A673 (cell line): Measurements from ENCODE around the gene PCP4. TPM values are rescaled to one million over a fixed set of nuclear protein-coding genes. Genes with fewer than 3 reads are reported as not detected.

ENCODE experiments used
- BruUV-seq: library from RNA; stranded (reverse); fragments of 400-500 nt; replicated peaks from 2 replicates; lab custom pipeline; 2021; lab: Mats Ljungman, UMichigan
- CTCF ChIA-PET: fragments of 300-600 bp; sonication (Branson Sonifier 250); formaldehyde crosslinking; loops from one replicate; lab custom pipeline; 2022; ENCODE audit warnings: antibody characterized with exemption; lab: Charles Lee
- POLR2A ChIA-PET: fragments of 300-600 bp; sonication (Branson Sonifier 250); formaldehyde crosslinking; loops from one replicate; lab custom pipeline; 2022; ENCODE audit warnings: antibody characterized with exemption; ENCODE audit not compliant: low non-redundant PET; lab: Charles Lee
- DNase-seq: peaks from one replicate; pipeline ENCODE4 v3.0.0-alpha.2; 2015; ENCODE audit warnings: low spot score
- H3K27ac ChIP-seq: fragments of 200-600 bp; sonication (generic); 2 replicates; pipeline ENCODE4 v1.5.1; 2016; ENCODE audit warnings: mixed run types, low read depth, mild to moderate bottlenecking, mixed read lengths, antibody characterized with exemption, low read length; ENCODE audit not compliant: poor library complexity, severe bottlenecking
- H3K27me3 ChIP-seq: fragments of 200-600 bp; sonication (generic); replicated peaks from 2 replicates; pipeline ENCODE4 v1.6.1; 2017; ENCODE audit warnings: mixed run types, low read depth, mild to moderate bottlenecking, mixed read lengths, antibody characterized with exemption, low read length; ENCODE audit not compliant: insufficient read depth, poor library complexity
- H3K36me3 ChIP-seq: fragments of 200-600 bp; sonication (generic); 2 replicates; pipeline ENCODE4 v1.6.1; 2016; ENCODE audit warnings: mixed run types, mild to moderate bottlenecking, mixed read lengths, antibody characterized with exemption, low read length; ENCODE audit not compliant: insufficient read depth, poor library complexity, severe bottlenecking
- H3K4me1 ChIP-seq: fragments of 200-600 bp; sonication (generic); 2 replicates; pipeline ENCODE4 v1.6.1; 2017; ENCODE audit warnings: mixed run types, mild to moderate bottlenecking, mixed read lengths, antibody characterized with exemption, low read length; ENCODE audit not compliant: insufficient read depth, poor library complexity, severe bottlenecking
- H3K4me3 ChIP-seq: fragments of 200-600 bp; sonication (generic); 2 replicates; pipeline ENCODE4 v1.5.1; 2016; ENCODE audit warnings: low read depth, mixed run types, mild to moderate bottlenecking, mixed read lengths, low read length; ENCODE audit not compliant: poor library complexity, severe bottlenecking
- H3K9me3 ChIP-seq: fragments of 200-600 bp; sonication (generic); 2 replicates; pipeline ENCODE4 v1.6.1; 2016; ENCODE audit warnings: mixed run types, low read depth, mild to moderate bottlenecking, mixed read lengths, antibody characterized with exemption, low read length; ENCODE audit not compliant: poor library complexity, severe bottlenecking
- CTCF ChIP-seq: fragments of 300-800, 200-600 bp; sonication (generic); conservative IDR thresholded peaks from 2 replicates; pipeline ENCODE4 v1.5.1; 2017; ENCODE audit warnings: low read depth, mild to moderate bottlenecking, antibody characterized with exemption, low read length, moderate library complexity, mixed read lengths
- EZH2 ChIP-seq: fragments of 200-600 bp; sonication (generic); IDR thresholded peaks from 2 replicates; pipeline ENCODE4 v1.6.1; 2017; ENCODE audit warnings: borderline replicate concordance, low read depth, mild to moderate bottlenecking, mixed read lengths, antibody characterized with exemption, low read length; ENCODE audit not compliant: poor library complexity, severe bottlenecking
- intact Hi-C: fragments of 100-400 bp; cut with micrococcal nuclease; formaldehyde crosslinking; loops from one replicate; pipeline ENCODE4 v1.10.0; 2022; ENCODE audit not compliant: unreplicated experiment
- total RNA-seq: library from RNA; stranded (reverse); gene quantifications from 2 replicates; pipeline ENCODE4 v1.2.3, GENCODE V29; 2021

The PCP4 gene
- total RNA-seq, 1 experiment from 2014 or later: not detected

- BruUV-seq: no TSS peak
- Histone ChIP-seq H3K27me3 (peaks cover 5% of the 10 kb centered on the region), H3K27ac (no peak overlapping the region), H3K9me3 (peaks cover 5% of the 10 kb centered on the region), H3K36me3 (no peaks in the 10 kb centered on the region), H3K4me3 (no peak overlapping the region), H3K4me1 (no peaks in the 10 kb centered on the region)
- intact Hi-C loops: no loop called here
- POLR2A ChIA-PET: no interaction called here
- DNase-seq: no peak
- no peak for TF ChIP-seq EZH2
- TF ChIP-seq CTCF: no peak
- CTCF ChIA-PET: no interaction called here
These were observed 33.7 kb downstream of the PCP4 start for GRCh38 chr21:39900911-39901310.

GRCh38 chr21:39902986-39903385 lies 35.7 kb downstream of the PCP4 start:
- no peaks in the 10 kb centered on the region for H3K9me3 ChIP-seq
- H3K4me3 ChIP-seq: no peak overlapping the region
- no peak for DNase-seq
- H3K27ac ChIP-seq: no peak overlapping the region
- no TSS peak for BruUV-seq
- TF ChIP-seq CTCF (no peak), EZH2 (no peak)
- H3K36me3 ChIP-seq: no peaks in the 10 kb centered on the region
- CTCF ChIA-PET: no interaction called here
- POLR2A ChIA-PET: no interaction called here
- no peaks in the 10 kb centered on the region for H3K4me1 ChIP-seq
- intact Hi-C loops: no loop called here
- no peaks in the 10 kb centered on the region for H3K27me3 ChIP-seq

- CTCF ChIA-PET: no interaction called here
- POLR2A ChIA-PET: no interaction called here
- no peaks in the 10 kb centered on the region for H3K36me3 ChIP-seq
- no peaks in the 10 kb centered on the region for H3K9me3 ChIP-seq
- H3K27ac ChIP-seq: no peak overlapping the region
- intact Hi-C loops: no loop called here
- BruUV-seq: no TSS peak
- H3K27me3 ChIP-seq: no peaks in the 10 kb centered on the region
- no peaks in the 10 kb centered on the region for H3K4me1 ChIP-seq
- DNase-seq: no peak
- no peak overlapping the region for H3K4me3 ChIP-seq
- TF ChIP-seq CTCF (no peak), EZH2 (no peak)
These were observed 37.2 kb downstream of the PCP4 start for GRCh38 chr21:39904457-39904856.
